DOHH2 (cell line): Measurements from ENCODE around the gene FNDC3B.
"Not testable (repeated sequence)": the region's sequence is repeated elsewhere in the genome, so short reads cannot be mapped to it uniquely, and the experiment has no call there.

Source experiments
- CTCF ChIP-seq: fragments of 200-600 bp; sonication (generic); IDR thresholded peaks from one replicate; pipeline ENCODE4 v1.5.1; 2014; ENCODE audit warnings: antibody characterized with exemption, mild to moderate bottlenecking, low read depth, low read length; ENCODE audit not compliant: poor library complexity, severe bottlenecking
- EZH2phosphoT487 ChIP-seq: fragments of 200-600 bp; sonication (generic); IDR thresholded peaks from 2 replicates; pipeline ENCODE4 v1.6.1; 2017; ENCODE audit warnings: borderline replicate concordance, mild to moderate bottlenecking, antibody characterized with exemption, low read length, moderate library complexity, mixed read lengths

- TF ChIP-seq CTCF, EZH2phosphoT487: not testable (repeated sequence)
These were observed 37.8 kb upstream of the FNDC3B start for GRCh38 chr3:172001616-172002015.
